ENCODE measurements around the gene NAA16. TPM values are rescaled to one million over a fixed set of nuclear protein-coding genes. Genes with fewer than 3 reads are reported as not detected.
A peak's percentile ranks its signal among the peaks of the same experiment; 100 is the strongest.
"Not testable (repeated sequence)": the region's sequence is repeated elsewhere in the genome, so short reads cannot be mapped to it uniquely, and the experiment has no call there.

The NAA16 gene
- 12.3 TPM for total RNA-seq (ENCODE audit: insufficient read depth, low replicate concordance)

DNA sequence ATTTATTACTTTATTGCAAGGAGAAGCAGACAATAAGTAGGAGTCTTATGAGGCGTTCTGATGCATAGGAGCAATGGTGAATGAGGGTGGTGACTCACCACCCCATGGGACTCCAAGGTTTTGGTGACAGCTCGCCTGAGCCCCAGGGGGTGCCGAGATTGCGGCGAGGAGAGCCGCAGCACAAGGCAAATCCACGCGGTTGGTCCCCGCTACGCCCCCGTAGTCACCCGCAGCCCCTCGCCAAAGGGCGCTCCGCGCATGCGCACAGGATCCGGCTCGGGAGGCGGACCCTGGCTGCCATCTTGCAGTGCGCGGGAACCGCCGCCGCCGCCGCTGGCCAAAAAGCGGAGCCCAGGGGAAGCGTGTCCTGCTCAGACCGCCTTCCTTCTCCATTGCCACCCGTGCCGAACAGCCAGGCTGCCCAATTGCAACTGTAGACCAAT lies at the start of gene NAA16:
TSS of gene NAA16 (plus strand) at position 305 of the 443 bp plus-strand sequence. CDS start 262 bp downstream, outside the sequence.
- peak; percentile 95 for DNase-seq (ENCODE audit: low spot score)

GRCh38 chr13:41263261-41263971 lies 47.7 kb upstream of the NAA16 start, which contains the start of gene MTRF1:
TSS of gene MTRF1 (minus strand) at chr13:41263576. CDS start at chr13:41260907, 2,669 bp downstream.
- DNase-seq (ENCODE audit: low spot score) = peak; percentile 92

GRCh38 chr13:41267106-41267505 lies 44.0 kb upstream of the NAA16 start:
- no peak for DNase-seq (ENCODE audit: low spot score)

DNA sequence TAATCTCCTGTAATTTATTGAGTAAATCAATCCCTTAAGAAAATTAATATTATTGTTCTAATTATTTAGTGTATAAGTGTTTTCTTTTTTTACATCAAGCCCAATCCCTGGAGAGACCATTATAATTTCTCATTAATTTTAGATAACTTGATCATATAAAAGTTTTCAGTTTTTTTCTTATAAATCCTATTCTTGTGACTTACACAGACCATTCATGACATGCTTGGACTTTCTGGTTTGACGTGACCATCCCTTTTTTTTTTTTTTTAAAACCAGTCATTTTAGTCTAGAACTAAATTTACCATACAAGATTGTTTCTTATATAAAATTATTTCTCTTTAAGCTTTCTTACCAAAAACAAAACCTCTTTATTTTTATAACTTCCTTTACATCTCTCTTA lies 42.3 kb upstream of the NAA16 start:
- DNase-seq (ENCODE audit: low spot score) = no peak

GRCh38 chr13:41271456-41272285 lies 39.4 kb upstream of the NAA16 start:
- DNase-seq (ENCODE audit: low spot score) = no peak

DNA sequence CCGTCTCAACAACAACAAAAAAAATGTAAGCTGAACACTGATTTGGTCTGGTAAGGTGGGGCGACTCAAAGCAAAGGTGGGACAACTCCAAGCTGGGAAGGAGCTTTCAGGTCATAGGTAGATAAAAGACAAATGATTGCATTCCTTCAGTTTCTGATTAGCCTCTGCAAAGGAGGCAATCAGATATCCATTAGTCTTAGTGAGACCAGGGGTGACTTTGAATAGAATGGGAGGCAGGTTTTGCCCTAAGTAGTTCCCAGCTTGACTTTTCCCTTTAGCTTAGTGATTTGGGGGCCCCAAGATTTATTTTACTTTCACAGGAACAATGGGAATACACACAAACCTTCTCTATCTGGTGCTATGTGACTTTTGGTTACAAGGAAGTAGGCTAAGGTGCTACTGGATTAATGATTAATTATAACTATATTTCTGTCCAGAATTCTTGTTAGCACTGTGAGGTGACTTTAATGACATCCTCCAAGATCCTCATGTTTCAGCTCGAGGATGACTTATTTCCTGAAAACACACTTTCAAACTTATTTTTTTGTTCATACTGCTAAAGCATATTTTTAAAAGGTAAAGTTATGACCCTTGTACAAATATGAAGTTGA lies 37.1 kb upstream of the NAA16 start:
- DNase-seq (ENCODE audit: low spot score) = no peak

GRCh38 chr13:41274881-41275280 lies 36.2 kb upstream of the NAA16 start:
- no peak for DNase-seq (ENCODE audit: low spot score)

DNA sequence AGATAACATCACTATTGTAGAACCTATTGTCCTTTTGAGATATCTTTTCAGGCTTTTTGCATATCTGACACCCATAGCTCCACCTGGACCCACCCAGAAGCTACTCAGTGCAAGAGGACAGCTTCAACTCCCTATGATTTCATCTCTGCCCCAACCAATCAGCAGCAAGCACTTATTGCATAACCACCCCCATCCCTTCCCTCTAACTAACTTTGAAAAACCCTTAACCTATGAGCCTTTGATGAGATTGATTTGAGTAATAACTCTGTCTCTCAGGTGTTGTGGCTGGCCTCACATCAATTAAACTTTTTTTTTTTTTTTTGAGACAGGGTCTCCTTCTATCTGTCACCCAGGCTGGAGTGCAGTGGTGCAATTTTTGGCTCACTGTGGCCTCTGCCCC lies 34.2 kb upstream of the NAA16 start:
- no peak for DNase-seq (ENCODE audit: low spot score)

DNA sequence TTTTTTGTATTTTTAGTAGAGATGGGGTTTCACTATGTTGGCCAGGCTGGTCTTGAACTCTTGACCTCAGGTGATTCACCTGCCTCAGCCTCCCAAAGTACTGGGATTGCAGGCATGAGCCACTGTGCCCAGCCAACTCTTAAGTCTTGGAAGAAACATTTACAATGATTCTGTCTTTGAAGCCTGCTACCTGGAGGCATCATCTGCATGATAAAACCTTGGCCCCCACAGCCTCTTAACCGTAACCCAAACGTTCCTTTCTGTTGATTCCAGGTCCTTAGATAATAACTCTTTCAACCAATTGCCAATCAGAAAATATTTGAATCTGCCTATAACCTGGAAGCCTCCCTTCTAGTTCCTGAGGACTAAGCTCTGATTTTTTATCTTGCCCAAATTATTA lies 31.9 kb upstream of the NAA16 start:
- DNase-seq (ENCODE audit: low spot score) = not testable (repeated sequence)

DNA sequence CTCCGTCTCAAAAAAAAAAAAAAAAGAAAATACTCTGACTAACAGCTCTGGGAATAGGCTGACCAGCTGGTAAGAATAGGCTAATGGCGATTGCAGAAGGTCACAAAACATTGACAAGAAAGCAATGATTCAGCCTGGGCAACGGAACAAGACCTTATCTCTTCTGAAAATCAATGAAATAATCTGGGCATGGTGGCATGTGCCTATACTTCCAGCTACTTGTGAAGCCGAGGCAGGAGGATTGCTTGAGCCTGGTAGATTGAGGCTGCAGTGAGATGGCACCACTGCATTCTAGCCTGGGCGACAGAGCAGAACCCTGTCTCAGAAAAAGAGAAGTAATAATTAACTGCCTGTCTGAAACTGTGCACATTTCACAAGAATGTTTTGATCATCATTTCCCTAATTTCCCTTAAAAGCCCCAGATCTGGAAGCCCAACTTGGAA lies 28.9 kb upstream of the NAA16 start:
- no peak for DNase-seq (ENCODE audit: low spot score)

DNA sequence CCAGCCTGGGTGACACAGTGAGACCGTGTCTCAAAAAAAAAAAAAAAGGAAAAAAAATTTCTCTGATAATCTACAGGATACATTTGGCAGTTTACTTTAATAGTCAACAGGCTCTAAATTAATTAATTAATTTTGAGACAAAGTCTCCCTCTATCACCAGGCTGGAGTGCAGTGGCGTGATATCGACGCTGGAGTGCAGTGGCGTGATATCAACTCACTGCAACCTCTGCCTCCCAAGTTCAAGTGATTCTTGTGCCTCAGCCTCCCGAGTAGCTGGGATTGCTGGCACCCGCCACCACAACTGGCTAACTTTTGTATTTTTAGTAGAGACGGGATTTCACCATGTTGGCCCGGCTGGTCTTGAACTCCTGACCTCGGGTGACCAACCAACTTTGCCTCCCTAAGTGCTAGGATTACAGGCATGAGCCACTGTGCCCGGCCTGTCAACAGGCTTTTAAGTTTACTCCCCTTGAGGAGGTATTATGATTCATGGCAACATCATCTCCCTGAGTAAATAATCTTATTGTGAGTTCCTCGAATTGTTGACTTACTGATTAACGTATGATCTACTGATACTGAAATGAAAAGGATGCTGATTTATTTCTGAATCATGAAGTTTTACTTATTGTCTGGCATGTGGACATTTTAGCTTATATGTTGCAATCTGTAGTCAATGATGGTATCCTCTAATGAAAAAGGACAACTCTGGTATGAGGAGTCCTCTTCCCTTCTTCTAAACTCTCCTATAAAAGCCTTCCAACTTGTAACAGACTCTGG lies 26.4 kb upstream of the NAA16 start:
- no peak for DNase-seq (ENCODE audit: low spot score)

DNA sequence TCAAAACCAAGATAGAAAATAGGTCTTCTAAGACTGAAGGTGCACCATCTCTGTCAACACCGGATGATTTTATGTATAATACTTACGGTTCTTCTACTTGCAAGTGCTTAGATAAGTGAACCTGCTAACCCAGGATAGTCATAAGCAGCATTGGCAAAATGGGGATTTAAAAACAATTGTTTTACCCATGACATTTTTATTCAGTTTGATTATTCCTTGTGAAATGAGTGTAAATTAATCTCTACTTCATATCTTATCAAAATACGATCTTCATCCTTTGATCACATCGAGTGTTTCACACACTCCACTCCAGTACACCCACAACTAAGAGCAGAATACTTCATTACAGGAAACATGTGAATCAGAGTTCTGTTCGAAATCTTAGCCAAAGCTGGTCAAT lies 24.7 kb upstream of the NAA16 start:
- no peak for DNase-seq (ENCODE audit: low spot score)

DNA sequence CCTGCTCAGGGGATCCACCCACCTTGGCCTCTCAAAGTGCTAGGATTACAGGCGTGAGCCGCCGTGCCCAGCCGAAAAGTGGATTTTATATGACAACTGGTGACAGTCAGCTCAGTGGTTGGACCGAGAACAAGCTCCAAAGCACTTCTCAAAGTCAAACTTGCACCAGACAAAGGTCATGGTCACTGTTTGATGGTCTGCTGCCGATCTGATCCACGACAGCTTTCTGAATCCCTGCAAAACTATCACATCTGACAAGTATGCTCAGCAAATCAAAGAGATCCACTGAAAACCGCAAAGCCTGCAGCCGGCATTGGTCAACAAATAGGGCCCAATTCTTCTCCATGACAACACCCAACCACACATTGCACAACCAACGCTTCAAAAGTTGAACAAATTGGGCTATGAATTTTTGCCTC lies 21.6 kb upstream of the NAA16 start:
- DNase-seq (ENCODE audit: low spot score) = no peak

GRCh38 chr13:41291246-41291645 lies 19.8 kb upstream of the NAA16 start:
- no peak for DNase-seq (ENCODE audit: low spot score)

GRCh38 chr13:41293272-41293671 lies 17.8 kb upstream of the NAA16 start:
- DNase-seq (ENCODE audit: low spot score) = no peak

- DNase-seq (ENCODE audit: low spot score) = no peak
Observed at GRCh38 chr13:41294914-41295313, 16.2 kb upstream of the NAA16 start.

DNA sequence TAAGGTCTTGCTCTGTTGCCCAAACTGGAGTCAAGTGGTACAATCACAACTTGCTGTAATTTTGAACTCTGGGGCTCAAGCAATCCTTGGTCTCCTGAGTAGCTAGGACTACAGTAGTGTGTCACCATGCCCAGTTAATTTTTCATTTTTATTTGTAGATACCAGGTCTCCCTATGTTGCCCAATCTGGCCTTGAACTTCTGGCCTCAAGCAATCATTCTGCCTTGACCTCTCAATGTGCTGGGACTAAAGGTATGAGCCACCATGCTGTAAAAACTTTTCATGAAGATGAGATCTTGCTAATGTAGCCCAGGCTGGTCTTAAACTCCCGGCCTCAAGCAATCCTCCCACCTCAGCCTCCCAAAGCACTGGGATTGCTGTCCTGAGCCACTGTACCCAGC lies 15.1 kb upstream of the NAA16 start:
- no peak for DNase-seq (ENCODE audit: low spot score)

DNA sequence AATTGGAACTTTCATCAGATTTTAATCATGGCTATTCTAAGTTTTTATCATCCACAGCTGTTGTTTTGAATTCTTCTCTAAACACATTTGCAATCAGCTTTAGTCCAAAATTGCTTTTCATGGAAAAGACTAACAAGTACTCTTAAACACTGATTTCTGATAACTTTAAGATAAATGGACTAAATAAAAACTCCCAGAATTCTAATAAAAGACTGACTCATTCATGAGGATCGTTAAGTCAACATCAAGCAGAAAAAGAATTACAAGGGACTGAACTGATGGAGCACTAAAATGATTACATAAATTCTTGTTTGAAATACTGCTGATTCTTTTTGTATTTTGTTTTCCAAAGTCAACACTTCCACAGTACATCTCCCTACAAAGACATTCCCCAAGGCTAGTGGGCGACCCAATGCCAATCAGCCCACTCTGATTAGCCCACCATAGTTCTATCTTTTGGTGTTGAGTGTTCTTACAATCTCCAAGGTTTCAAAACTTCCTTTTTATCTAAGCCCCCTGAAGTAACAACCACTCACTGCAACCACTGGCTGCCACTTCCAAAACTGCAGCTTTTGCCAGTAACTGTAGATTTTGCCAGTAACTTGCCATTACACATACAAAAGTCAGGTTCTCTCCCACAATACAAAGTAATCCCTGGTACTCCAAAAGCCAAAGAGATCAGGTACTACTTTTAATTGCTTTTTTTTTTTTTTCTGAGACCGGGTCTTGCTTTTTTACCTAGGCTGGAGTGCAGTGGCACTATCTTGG lies 14.0 kb upstream of the NAA16 start:
- DNase-seq (ENCODE audit: low spot score) = no peak

DNA sequence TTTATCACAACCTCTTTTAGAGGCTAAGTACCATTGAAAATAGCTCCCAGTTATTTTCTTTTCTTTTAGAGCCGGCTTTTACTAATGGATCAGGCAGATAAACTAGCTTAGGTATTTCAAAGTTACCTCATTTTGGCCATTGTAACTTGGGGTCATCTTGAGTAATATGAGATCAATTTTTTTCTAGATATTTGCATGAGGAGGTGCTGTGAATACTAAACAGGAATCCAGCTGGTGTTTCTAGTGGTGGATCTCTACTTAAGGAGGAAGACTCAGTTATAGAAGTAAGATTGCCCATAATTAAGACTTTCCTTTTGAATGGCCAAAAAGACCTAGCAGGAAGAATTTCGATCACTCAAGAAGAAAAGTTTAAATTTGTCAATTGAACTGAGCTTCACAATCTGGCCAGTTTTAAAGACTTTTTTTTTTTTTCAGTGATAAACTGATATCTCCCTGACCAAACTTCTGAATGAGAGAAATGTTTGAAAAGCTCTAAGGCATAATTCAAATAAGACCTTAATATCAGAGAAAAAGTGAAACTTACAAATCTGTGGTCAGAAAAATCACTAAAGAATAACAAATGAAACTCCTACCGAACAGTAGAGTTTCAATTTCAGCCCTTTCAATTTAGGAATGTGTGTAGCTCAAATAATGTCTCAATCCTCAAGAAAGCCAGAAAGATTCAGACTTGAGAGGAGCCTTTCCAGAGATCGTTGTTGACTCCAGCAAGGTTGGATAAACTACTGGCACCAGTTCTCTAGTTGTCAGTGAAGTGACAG lies 11.6 kb upstream of the NAA16 start:
- no peak for DNase-seq (ENCODE audit: low spot score)

DNA sequence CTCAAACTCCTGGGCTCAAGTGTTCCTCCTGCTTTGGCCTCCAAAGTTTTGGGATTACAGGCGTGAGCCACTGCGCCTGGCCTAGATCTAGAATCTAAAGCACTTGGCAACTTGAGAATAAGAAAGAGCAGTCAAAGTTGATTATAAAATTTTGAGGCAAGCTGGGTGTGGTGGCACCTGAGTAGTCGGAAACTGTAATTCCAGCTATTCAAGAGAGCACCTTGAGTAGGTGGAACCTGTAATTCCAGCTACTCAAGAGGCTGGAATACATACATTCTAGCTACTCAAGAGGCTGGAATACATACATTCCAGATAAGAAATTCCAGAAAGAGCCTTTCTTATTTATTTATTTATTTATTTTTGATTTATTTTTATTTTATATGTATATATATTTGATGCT lies 8.3 kb upstream of the NAA16 start:
- DNase-seq (ENCODE audit: low spot score) = no peak
